Muscle layer of colon (tissue), 2 donors: ENCODE measurements around the gene DPF3.

ENCODE experiments used
- H3K27ac ChIP-seq: one replicate; pipeline ENCODE4 v1.7.0; 2013; ENCODE audit warnings: low read depth, mild to moderate bottlenecking, low read length, moderate library complexity
- H3K27me3 ChIP-seq, 2 donors: one replicate each; pipeline ENCODE4 v1.7.0; 2013; ENCODE audit warnings: low read length in 2 of 2, mild to moderate bottlenecking in 2 of 2; ENCODE audit not compliant: insufficient read depth in 2 of 2, control insufficient read depth in 1 of 2
- H3K36me3 ChIP-seq: one replicate; pipeline ENCODE4 v1.7.0; 2013; ENCODE audit warnings: mild to moderate bottlenecking, low read length; ENCODE audit not compliant: insufficient read depth
- H3K4me1 ChIP-seq: one replicate; pipeline ENCODE4 v1.7.0; 2013; ENCODE audit warnings: mild to moderate bottlenecking, low read length; ENCODE audit not compliant: insufficient read depth
- H3K4me3 ChIP-seq, 2 donors: one replicate each; pipeline ENCODE4 v1.7.0; 2013; ENCODE audit warnings: low read length in 2 of 2, low read depth in 1 of 2, mild to moderate bottlenecking in 1 of 2, moderate library complexity in 1 of 2
- H3K9ac ChIP-seq: one replicate; pipeline ENCODE4 v1.7.0; 2013; ENCODE audit warnings: low read length
- H3K9me3 ChIP-seq: one replicate; pipeline ENCODE4 v1.7.0; 2013; ENCODE audit warnings: mild to moderate bottlenecking, low read length
- donor health status: abdominal sarcoma.
- donor health status: Adenocarcinoma of cecum.

Gene DPF3

DNA sequence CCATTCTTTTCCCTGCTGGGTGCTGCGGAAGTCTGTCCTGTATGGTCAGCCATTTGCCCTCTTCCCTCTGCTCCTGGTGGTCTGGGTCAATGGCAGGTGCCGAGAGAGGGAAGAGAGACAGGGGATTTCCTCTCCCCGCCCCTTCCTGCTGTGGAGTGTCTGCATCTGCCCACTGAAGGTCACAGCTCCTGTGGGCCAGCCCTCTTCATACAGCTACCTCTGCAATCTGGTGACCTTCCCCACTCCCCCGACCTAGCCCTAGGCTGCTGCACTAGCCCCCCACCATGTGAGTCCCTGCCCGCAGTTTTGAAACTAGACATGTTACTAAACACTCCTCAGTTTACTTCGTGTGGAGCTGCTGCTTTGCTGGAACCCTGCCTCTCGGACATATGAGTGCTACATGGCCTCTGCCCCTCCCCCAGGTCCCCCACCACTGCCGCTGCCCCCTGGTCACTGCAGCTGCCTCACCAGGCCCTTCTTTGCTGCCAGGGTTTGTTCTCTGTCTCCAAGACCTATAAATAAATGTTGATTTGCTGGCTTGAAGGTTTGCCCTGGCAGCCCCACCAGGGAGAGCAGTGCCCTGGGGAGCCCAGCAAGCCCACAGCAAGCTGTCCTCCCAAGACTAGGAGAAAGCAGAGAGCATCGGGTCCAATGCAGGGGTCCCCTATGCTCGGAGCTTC lies 102.9 kb downstream of the DPF3 start:
- no peak overlapping the region for H3K4me3 ChIP-seq
- H3K27me3 ChIP-seq, result no peaks in the 10 kb centered on the region
- no peaks in the 10 kb centered on the region for H3K9me3 ChIP-seq
- no peak overlapping the region for H3K27ac ChIP-seq
- H3K36me3 ChIP-seq, result no peaks in the 10 kb centered on the region
- no peaks in the 10 kb centered on the region for H3K4me1 ChIP-seq
- no peak overlapping the region for H3K9ac ChIP-seq

DNA sequence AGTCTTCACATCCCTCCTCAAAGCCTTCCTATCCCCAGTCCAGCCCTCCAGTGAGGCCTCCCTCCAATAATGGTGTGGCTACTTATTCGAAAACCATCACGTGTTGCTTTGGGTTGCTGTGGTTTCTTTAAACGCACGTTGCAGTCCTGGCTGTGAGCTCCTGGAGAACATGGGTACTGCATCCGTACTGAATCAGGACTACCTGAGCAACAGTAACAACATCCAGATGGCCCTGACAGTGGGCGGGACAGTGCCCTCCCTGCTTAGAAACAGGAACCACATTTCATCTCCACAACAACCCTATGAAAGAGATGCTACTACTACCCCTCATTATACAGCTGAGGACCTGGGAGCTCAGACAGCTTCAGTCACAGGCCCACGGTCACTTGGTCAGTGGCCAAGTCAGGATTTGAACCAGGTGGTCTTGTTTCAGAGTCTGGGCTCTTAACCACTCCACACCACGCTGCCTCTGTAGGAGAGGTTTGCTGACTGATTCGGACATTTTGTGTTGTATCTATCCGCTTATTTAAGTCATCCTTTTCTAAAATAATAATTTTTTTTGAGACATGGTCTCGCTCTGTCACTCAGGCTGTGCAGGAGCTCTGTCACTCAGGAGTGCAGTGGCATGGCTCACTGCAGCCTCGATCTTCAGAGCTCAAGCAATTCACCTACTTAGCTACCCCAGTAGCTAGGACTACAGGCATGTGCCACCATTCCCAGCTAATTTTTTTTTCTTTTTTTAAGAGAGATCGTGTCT lies 104.8 kb downstream of the DPF3 start:
- no peak overlapping the region for H3K9ac ChIP-seq
- no peaks in the 10 kb centered on the region for H3K4me1 ChIP-seq
- no peak overlapping the region for H3K27ac ChIP-seq
- no peaks in the 10 kb centered on the region for H3K36me3 ChIP-seq
- no peaks in the 10 kb centered on the region for H3K9me3 ChIP-seq
- H3K27me3 ChIP-seq, result no peaks in the 10 kb centered on the region
- H3K4me3 ChIP-seq, result no peak overlapping the region

DNA sequence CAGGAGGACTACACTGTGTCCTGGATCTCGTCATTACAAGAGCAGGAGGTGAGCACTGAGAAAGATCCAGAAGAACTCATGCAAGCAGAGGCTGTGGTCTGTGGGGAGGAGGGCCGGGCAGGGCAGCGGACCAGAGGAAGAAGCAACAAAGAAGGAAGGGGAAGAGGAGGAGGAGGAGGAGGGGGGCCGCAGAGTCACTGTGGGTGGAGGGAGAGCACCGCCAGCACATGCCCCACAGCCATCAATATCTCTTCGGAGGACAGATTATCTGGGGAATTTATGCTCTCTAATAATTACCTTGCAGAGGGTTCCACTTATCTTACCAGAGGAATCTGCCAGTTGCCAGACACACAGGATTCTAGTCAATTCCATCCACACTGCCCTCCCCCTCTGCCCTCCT lies 105.6 kb downstream of the DPF3 start:
- no peaks in the 10 kb centered on the region for H3K27me3 ChIP-seq
- no peak overlapping the region for H3K4me3 ChIP-seq
- no peaks in the 10 kb centered on the region for H3K36me3 ChIP-seq
- H3K4me1 ChIP-seq, result no peaks in the 10 kb centered on the region
- no peak overlapping the region for H3K9ac ChIP-seq
- H3K27ac ChIP-seq, result no peak overlapping the region
- no peaks in the 10 kb centered on the region for H3K9me3 ChIP-seq

DNA sequence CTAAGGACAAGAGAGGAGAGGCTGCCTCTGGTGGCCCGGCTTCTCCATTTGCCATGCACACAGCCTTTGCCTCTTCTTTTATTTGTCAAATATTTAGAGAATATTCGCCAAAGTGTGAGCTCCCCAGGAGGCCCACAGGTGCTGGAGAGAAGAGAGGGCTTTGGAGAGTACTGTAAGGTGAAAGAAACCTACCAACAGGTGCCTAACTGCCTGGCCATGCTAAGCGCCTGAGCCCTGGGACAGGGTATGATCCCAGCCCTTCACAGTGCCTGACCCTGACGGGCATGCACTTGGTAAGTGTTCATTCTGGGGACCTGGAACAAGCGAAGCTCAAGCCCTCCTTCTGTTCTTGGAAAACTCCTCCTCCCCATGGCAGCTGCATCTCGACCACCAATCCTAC lies 106.1 kb downstream of the DPF3 start:
- Histone ChIP-seq H3K4me3 (no peak overlapping the region), H3K4me1 (no peaks in the 10 kb centered on the region), H3K9ac (no peak overlapping the region), H3K36me3 (no peaks in the 10 kb centered on the region), H3K9me3 (no peaks in the 10 kb centered on the region), H3K27ac (no peak overlapping the region), H3K27me3 (no peaks in the 10 kb centered on the region)

DNA sequence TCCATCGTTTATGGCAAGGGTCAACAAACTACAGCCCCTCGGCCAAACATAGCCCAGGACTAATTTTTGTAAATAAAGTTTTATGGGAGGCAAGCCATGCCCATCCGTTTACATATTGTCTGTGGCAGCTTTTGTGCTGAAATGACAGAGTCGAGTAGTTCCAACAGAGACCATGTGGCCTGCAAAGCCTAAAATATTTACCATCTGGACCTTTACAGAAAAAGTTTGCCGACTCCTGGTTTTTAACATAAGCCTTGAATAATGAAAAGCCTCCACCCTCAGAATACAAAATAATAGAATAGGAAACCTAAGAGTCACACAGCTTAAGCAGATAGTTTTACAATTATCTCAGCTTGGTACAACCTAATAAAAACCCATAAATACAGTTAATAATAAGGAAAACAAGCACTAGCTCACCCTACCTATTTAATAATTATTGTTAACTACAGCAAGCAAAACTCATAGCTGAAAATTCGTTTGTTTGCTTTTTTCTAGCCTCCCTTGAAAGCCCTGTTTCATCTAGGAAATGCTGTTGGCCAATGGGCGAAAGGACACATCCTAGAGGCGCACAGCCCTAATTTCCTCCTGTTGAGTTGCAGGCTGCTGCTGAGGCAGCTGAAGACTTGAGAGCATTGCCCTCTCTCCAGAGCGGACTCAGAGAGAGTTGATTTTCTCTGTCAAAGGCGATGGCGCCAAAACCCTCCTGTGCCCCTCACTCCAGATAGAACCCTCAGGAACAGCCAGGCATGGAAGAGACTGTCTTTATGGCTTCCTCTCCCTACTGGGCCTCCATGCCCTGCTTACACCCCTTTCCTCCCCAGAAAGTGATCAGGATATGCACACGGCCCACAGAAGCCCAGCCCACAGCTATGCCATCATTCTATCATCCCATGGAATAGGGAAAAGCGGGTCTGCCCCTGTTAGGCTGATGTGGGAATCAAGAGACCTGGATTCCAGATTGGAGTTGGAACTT lies 107.2 kb downstream of the DPF3 start:
- Histone ChIP-seq H3K4me1 (no peaks in the 10 kb centered on the region), H3K36me3 (no peaks in the 10 kb centered on the region), H3K9ac (no peak overlapping the region), H3K27me3 (no peaks in the 10 kb centered on the region), H3K4me3 (no peak overlapping the region), H3K27ac (no peak overlapping the region), H3K9me3 (no peaks in the 10 kb centered on the region)

DNA sequence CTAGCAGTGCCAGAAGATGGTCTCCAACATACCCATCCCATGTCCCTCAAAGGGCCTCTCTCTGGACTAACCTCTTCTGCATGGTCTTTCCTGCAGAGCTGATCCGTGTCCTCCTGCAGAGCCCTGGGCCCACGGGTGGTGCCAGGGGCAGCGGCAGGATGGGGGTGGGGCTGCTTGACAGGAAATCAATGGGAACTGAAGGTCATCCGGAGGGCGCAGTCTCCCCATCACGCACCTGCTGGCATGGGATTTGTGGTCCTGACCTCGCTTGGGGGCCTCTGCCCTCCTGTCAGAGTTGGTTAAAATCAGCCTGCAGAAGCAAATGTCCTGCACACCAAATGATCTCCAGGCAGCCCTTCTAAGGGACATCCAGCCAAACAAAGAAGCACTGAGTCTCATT lies 110.2 kb downstream of the DPF3 start:
- no peak overlapping the region for H3K9ac ChIP-seq
- no peak overlapping the region for H3K4me3 ChIP-seq
- H3K27ac ChIP-seq, result no peak overlapping the region
- H3K27me3 ChIP-seq, result no peaks in the 10 kb centered on the region
- H3K4me1 ChIP-seq, result no peaks in the 10 kb centered on the region
- H3K36me3 ChIP-seq, result no peaks in the 10 kb centered on the region
- H3K9me3 ChIP-seq, result no peaks in the 10 kb centered on the region

DNA sequence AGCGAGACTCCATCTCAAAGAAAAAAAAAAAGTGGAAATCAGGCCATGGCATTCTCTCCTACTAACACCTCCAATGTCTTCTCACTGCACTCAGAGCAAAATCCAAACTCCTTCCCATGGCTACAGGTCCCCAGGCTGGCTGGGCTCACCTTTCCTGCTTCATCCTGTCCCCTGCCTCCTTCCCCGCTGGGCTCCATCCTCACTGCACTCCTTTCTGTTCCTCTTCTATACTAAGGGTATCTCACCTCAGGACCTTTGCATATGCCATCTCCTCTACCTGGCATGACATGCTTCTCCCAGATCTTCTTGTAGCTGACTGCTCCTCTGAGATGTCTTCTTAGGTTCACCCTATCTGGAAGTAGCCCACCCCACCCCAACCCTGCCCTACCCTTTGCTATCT lies 111.1 kb downstream of the DPF3 start:
- no peak overlapping the region for H3K4me3 ChIP-seq
- no peaks in the 10 kb centered on the region for H3K27me3 ChIP-seq
- no peak overlapping the region for H3K9ac ChIP-seq
- H3K27ac ChIP-seq, result no peak overlapping the region
- no peaks in the 10 kb centered on the region for H3K4me1 ChIP-seq
- no peaks in the 10 kb centered on the region for H3K9me3 ChIP-seq
- H3K36me3 ChIP-seq, result no peaks in the 10 kb centered on the region

DNA sequence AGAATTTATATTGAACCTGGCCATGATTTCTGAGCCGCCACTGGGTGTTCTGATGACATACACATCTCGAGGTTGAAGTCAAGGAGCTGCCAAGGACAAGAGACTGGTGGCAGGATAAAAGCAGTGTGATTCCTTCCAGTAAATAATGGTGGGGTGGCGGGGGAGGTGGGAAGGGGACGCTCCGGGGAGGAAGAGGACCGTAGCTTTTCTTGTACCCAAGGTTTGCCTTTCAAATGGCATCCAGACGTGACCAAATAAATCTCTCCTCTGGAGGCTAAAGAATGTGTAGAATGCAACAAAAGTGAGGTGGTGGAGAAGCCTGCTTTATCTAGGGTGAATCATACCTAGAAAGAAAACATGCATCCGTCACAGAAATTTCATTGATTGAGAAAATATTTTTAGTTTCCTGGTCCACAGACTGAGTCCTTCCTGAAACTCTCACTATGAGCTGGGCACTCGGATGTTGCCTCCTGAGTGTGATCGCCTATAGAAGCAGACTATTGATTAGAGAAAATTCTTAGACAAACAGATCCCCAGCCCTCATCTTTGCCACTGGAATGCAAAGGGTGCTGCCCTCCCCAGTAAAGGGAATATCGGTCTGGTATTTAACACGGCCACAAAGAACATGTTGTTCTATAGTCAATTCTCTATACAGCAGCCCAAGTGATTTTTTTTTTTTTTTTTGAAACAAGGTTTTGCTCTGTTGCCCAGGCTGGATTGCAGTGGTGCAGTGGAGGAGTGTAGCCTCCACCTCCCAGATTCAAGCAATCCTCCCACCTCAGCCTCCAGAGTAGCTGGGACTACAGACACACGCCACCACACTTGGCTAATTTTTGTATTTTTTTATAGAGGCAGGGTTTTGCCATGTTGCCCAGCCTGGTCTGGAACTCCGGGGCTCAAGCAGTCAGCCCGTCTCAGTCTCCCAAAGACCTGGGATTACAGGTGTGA lies 112.1 kb downstream of the DPF3 start:
- no peaks in the 10 kb centered on the region for H3K9me3 ChIP-seq
- no peak overlapping the region for H3K27ac ChIP-seq
- H3K9ac ChIP-seq, result no peak overlapping the region
- no peaks in the 10 kb centered on the region for H3K36me3 ChIP-seq
- no peak overlapping the region for H3K4me3 ChIP-seq
- H3K4me1 ChIP-seq, result no peaks in the 10 kb centered on the region
- H3K27me3 ChIP-seq, result no peaks in the 10 kb centered on the region

DNA sequence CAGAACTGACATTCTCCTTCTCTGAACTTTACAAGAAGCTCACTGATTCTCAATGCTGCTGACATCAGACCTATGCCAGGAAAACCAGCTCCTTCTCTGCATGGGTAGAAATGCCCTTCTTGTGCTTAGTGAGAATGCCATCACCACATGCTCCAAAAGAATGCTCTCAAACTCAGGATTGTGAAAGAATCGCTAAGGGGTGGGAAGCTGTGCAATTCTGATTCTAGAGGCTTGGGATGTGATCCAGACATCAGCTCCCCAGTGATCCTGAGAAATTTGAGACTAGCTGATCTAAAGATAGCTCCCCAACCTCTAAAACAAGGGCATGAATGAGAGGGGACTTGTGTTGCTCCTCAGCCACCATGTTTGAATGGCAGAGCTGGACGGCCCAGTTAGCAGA lies 113.2 kb downstream of the DPF3 start:
- Histone ChIP-seq H3K27ac (no peak overlapping the region), H3K4me3 (no peak overlapping the region), H3K9me3 (no peaks in the 10 kb centered on the region), H3K4me1 (no peaks in the 10 kb centered on the region), H3K27me3 (no peaks in the 10 kb centered on the region), H3K9ac (no peak overlapping the region), H3K36me3 (no peaks in the 10 kb centered on the region)

DNA sequence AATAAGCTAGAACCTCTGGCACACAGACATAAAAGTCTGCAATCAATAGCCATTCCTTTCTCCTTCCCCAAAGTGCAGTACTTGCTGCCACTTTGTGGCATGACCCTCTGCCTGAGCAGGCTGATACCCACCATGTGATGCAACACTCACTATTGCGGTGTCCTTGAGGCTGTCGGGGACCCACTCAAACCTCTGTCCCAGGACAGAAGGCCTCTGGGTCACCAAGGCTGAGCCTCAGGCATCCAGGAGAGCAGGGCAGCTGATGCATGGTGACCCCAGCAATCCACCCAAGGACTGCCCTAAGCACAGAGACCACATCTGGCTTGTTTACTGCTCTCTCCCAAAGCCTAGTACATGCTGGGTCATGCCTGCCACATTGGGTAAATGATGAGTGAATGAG lies 114.2 kb downstream of the DPF3 start:
- H3K27ac ChIP-seq, result no peak overlapping the region
- H3K4me1 ChIP-seq, result no peaks in the 10 kb centered on the region
- H3K27me3 ChIP-seq, result no peaks in the 10 kb centered on the region
- H3K9me3 ChIP-seq, result no peaks in the 10 kb centered on the region
- no peaks in the 10 kb centered on the region for H3K36me3 ChIP-seq
- H3K4me3 ChIP-seq, result no peak overlapping the region
- H3K9ac ChIP-seq, result no peak overlapping the region
